Body of pancreas (tissue), 4 donors: ENCODE measurements around the gene RSPH6A.

ENCODE experiments used
- POLR2A ChIP-seq, 3 donors: fragments of 450-650 bp; IDR thresholded peaks; one replicate each; pipeline ENCODE4 v1.6.1; 2016; ENCODE audit warnings: antibody characterized with exemption in 3 of 3, mild to moderate bottlenecking in 2 of 3
- TF ChIP-seq, protein P1 (sequence below), 7 experiments: fragments of 450-650 bp in 4 of 7; fragments of 200-600 bp in 3 of 7; sonication (generic) in 3 of 7; IDR thresholded peaks; one replicate each; pipeline ENCODE4 v1.5.1; 2016 to 2019; ENCODE audit warnings: antibody characterized with exemption in 7 of 7

- TF ChIP-seq, protein P1, sequence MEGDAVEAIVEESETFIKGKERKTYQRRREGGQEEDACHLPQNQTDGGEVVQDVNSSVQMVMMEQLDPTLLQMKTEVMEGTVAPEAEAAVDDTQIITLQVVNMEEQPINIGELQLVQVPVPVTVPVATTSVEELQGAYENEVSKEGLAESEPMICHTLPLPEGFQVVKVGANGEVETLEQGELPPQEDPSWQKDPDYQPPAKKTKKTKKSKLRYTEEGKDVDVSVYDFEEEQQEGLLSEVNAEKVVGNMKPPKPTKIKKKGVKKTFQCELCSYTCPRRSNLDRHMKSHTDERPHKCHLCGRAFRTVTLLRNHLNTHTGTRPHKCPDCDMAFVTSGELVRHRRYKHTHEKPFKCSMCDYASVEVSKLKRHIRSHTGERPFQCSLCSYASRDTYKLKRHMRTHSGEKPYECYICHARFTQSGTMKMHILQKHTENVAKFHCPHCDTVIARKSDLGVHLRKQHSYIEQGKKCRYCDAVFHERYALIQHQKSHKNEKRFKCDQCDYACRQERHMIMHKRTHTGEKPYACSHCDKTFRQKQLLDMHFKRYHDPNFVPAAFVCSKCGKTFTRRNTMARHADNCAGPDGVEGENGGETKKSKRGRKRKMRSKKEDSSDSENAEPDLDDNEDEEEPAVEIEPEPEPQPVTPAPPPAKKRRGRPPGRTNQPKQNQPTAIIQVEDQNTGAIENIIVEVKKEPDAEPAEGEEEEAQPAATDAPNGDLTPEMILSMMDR (IDR thresholded peaks at IDR 0.05): no peak
- no peak for TF ChIP-seq POLR2A (IDR thresholded peaks at IDR 0.05)
Observed at GRCh38 chr19:45758921-45759320, 56.2 kb downstream of the RSPH6A start.
